Head of caudate nucleus (tissue), 42 donors: Measurements from ENCODE around the gene ADGRF5.
"Not testable (repeated sequence)": the region's sequence is repeated elsewhere in the genome, so short reads cannot be mapped to it uniquely, and the experiment has no call there.

Experiments
- DNase-seq, 42 donors: peaks; one replicate each; pipeline versions ENCODE4 v3.0.0 to v3.0.0-alpha.2; 2020 to 2021; ENCODE audit warnings: mixed read lengths in 7 of 42
- intact Hi-C: fragments of 100-400 bp; cut with DNase I; formaldehyde crosslinking; loops from one replicate; pipeline ENCODE4 v1.15.0; 2022

Gene ADGRF5

GRCh38 chr6:46900266-46900665 lies 21.5 kb downstream of the ADGRF5 start:
- intact Hi-C loops: no loop called here
- DNase-seq: no peak

GRCh38 chr6:46899659-46900058 lies 22.1 kb downstream of the ADGRF5 start:
- intact Hi-C loops: no loop called here
- no peak for DNase-seq

- no peak for DNase-seq
- intact Hi-C loops: no loop called here
Observed at GRCh38 chr6:46898006-46898405, 23.7 kb downstream of the ADGRF5 start.

- intact Hi-C loops: no loop called here
- DNase-seq: no peak
Observed at GRCh38 chr6:46896871-46897270, 24.9 kb downstream of the ADGRF5 start.

- no peak for DNase-seq
- intact Hi-C loops: no loop called here
Observed at GRCh38 chr6:46895930-46896329, 25.8 kb downstream of the ADGRF5 start.

- intact Hi-C loops: no loop called here
- no peak for DNase-seq
Observed at GRCh38 chr6:46894433-46894832, 27.3 kb downstream of the ADGRF5 start.

GRCh38 chr6:46893648-46894047 lies 28.1 kb downstream of the ADGRF5 start:
- DNase-seq: no peak
- intact Hi-C loops: no loop called here

- DNase-seq: no peak
- intact Hi-C loops: no loop called here
Observed at GRCh38 chr6:46891252-46891795, 30.4 kb downstream of the ADGRF5 start.

- DNase-seq: no peak
- intact Hi-C loops: no loop called here
Observed at GRCh38 chr6:46888578-46888977, 33.2 kb downstream of the ADGRF5 start.

- no peak for DNase-seq
- intact Hi-C loops: no loop called here
Observed at GRCh38 chr6:46888031-46888430, 33.7 kb downstream of the ADGRF5 start.

- intact Hi-C loops: no loop called here
- peak in 4 of 42 donors; percentile 15 to 24 (median 18) for DNase-seq
Observed at GRCh38 chr6:46882645-46883044, 39.1 kb downstream of the ADGRF5 start.

GRCh38 chr6:46879003-46879402 lies 42.7 kb downstream of the ADGRF5 start:
- intact Hi-C loops: no loop called here
- DNase-seq: no peak

GRCh38 chr6:46876126-46876525 lies 45.6 kb downstream of the ADGRF5 start:
- DNase-seq: no peak
- intact Hi-C loops: no loop called here

- DNase-seq: no peak
- intact Hi-C loops: no loop called here
Observed at GRCh38 chr6:46867411-46867810, 54.3 kb downstream of the ADGRF5 start.

- no peak for DNase-seq
Observed at GRCh38 chr6:46865221-46865620, 56.5 kb downstream of the ADGRF5 start.

GRCh38 chr6:46863791-46864190 lies 57.9 kb downstream of the ADGRF5 start:
- DNase-seq: no peak
- intact Hi-C loops: no loop called here

More at GRCh38 chr6:46865221-46865620, 56.5 kb downstream of the ADGRF5 start:
- intact Hi-C loops: no loop called here

GRCh38 chr6:46862381-46862780 lies 59.4 kb downstream of the ADGRF5 start:
- intact Hi-C loops: no loop called here
- no peak for DNase-seq

GRCh38 chr6:46855966-46856365 lies 65.8 kb downstream of the ADGRF5 start:
- DNase-seq: peak in 22 of 42 donors; percentile 8 to 81 (median 30)
- intact Hi-C loops: loop anchor here (10.0 kb wide), 2 partner anchors 189 to 449 kb away; partner anchors contain the start of genes ADGRF1 and TNFRSF21

GRCh38 chr6:46851576-46851975 lies 70.2 kb downstream of the ADGRF5 start:
- intact Hi-C loops: loop anchor here (10.0 kb wide), 2 partner anchors 193 to 453 kb away; partner anchors contain the start of genes ADGRF1 and TNFRSF21
- not testable (repeated sequence) for DNase-seq

- intact Hi-C loops: loop anchor here (10.0 kb wide), 2 partner anchors 194 to 454 kb away; partner anchors contain the start of genes ADGRF1 and TNFRSF21
- no peak for DNase-seq
Observed at GRCh38 chr6:46850792-46851191, 70.9 kb downstream of the ADGRF5 start.

GRCh38 chr6:46849361-46849690 lies 72.4 kb downstream of the ADGRF5 start:
- intact Hi-C loops: no loop called here

More at GRCh38 chr6:46849361-46849690, 72.4 kb downstream of the ADGRF5 start:
- no peak for DNase-seq
